Measurements from ENCODE around the gene PNMA8B.

Gene PNMA8B

GRCh38 chr19:46515290-46515609 lies 19.6 kb upstream of the PNMA8B start:
- TF ChIP-seq, protein P1, sequence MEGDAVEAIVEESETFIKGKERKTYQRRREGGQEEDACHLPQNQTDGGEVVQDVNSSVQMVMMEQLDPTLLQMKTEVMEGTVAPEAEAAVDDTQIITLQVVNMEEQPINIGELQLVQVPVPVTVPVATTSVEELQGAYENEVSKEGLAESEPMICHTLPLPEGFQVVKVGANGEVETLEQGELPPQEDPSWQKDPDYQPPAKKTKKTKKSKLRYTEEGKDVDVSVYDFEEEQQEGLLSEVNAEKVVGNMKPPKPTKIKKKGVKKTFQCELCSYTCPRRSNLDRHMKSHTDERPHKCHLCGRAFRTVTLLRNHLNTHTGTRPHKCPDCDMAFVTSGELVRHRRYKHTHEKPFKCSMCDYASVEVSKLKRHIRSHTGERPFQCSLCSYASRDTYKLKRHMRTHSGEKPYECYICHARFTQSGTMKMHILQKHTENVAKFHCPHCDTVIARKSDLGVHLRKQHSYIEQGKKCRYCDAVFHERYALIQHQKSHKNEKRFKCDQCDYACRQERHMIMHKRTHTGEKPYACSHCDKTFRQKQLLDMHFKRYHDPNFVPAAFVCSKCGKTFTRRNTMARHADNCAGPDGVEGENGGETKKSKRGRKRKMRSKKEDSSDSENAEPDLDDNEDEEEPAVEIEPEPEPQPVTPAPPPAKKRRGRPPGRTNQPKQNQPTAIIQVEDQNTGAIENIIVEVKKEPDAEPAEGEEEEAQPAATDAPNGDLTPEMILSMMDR (IDR thresholded peaks at IDR 0.05; ENCODE audit: unreplicated experiment in 3 of 3): no peak
- Mint-ChIP-seq H3K27ac (no peak overlapping the region), H3K4me1 (peaks cover 5% of the 10 kb centered on the region), H3K9me3 (peaks cover 6% of the 10 kb centered on the region), H3K4me3 (no peak overlapping the region), H3K27me3 (ENCODE audit: low read depth) (peaks cover 18% of the 10 kb centered on the region), H3K36me3 (ENCODE audit: low read depth) (no peaks in the 10 kb centered on the region)

- no peak overlapping the region for H3K4me3 Mint-ChIP-seq
- TF ChIP-seq, protein P1 (IDR thresholded peaks at IDR 0.05; ENCODE audit: unreplicated experiment in 3 of 3): no peak
- peaks cover 18% of the 10 kb centered on the region for H3K27me3 Mint-ChIP-seq (ENCODE audit: low read depth)
- peak overlapping the region in 1 of 3 experiments; percentile 14 for H3K27ac Mint-ChIP-seq
- H3K36me3 Mint-ChIP-seq (ENCODE audit: low read depth): no peaks in the 10 kb centered on the region
- H3K4me1 Mint-ChIP-seq: peaks cover 5% of the 10 kb centered on the region
- H3K9me3 Mint-ChIP-seq: peaks cover 6% of the 10 kb centered on the region
Observed at GRCh38 chr19:46514589-46515289, 19.1 kb upstream of the PNMA8B start.

- Mint-ChIP-seq H3K4me1 (peaks cover 5% of the 10 kb centered on the region), H3K27ac (no peak overlapping the region), H3K9me3 (peaks cover 6% of the 10 kb centered on the region), H3K27me3 (ENCODE audit: low read depth) (peaks cover 20% of the 10 kb centered on the region), H3K36me3 (ENCODE audit: low read depth) (no peaks in the 10 kb centered on the region), H3K4me3 (no peak overlapping the region)
- TF ChIP-seq, protein P1 (IDR thresholded peaks at IDR 0.05; ENCODE audit: unreplicated experiment in 3 of 3): peak; percentile 93 to 97 (median 96)
Observed at GRCh38 chr19:46513461-46514236, 18.0 kb upstream of the PNMA8B start.

GRCh38 chr19:46511237-46511636 lies 15.6 kb upstream of the PNMA8B start:
- TF ChIP-seq, protein P1 (IDR thresholded peaks at IDR 0.05; ENCODE audit: unreplicated experiment in 3 of 3): no peak
- no peak overlapping the region for H3K27ac Mint-ChIP-seq
- H3K4me3 Mint-ChIP-seq: no peak overlapping the region
- H3K36me3 Mint-ChIP-seq (ENCODE audit: low read depth): no peaks in the 10 kb centered on the region
- H3K27me3 Mint-ChIP-seq (ENCODE audit: low read depth): peaks cover 23% of the 10 kb centered on the region
- H3K4me1 Mint-ChIP-seq: peaks cover 15% of the 10 kb centered on the region
- H3K9me3 Mint-ChIP-seq: peaks cover 6% of the 10 kb centered on the region

GRCh38 chr19:46508206-46508605 lies 12.5 kb upstream of the PNMA8B start:
- peaks cover 10% of the 10 kb centered on the region for H3K4me1 Mint-ChIP-seq
- TF ChIP-seq, protein P1 (IDR thresholded peaks at IDR 0.05; ENCODE audit: unreplicated experiment in 3 of 3): no peak
- peaks cover 8% of the 10 kb centered on the region for H3K27me3 Mint-ChIP-seq (ENCODE audit: low read depth)
- peaks cover 6% of the 10 kb centered on the region for H3K9me3 Mint-ChIP-seq
- H3K36me3 Mint-ChIP-seq (ENCODE audit: low read depth): no peaks in the 10 kb centered on the region
- no peak overlapping the region for H3K4me3 Mint-ChIP-seq
- no peak overlapping the region for H3K27ac Mint-ChIP-seq
